Left lobe of liver (tissue), 2 donors: ENCODE data around the gene DLEC1. TPM values are rescaled to one million over a fixed set of nuclear protein-coding genes. Genes with fewer than 3 reads are reported as not detected.

Experiments
- ATAC-seq: fragments of 200-7000 bp; cut with Tn5 transposase; one replicate; pipeline ENCODE4 v1.9.1; 2020; ENCODE audit warnings: mild to moderate bottlenecking, moderate library complexity
- DNase-seq: peaks from one replicate; pipeline ENCODE4 v3.0.0-alpha.2; 2020; ENCODE audit warnings: low spot score
- total RNA-seq: library from RNA; stranded (reverse); gene quantifications from one replicate; pipeline ENCODE4 v1.2.1, GENCODE V29; 2021
- donor health status: DM: no; HTN: no; CAD: no; lungs with moderate emphysema.
- donor health status: DM: no; HTN: yes; CAD: no.

Gene DLEC1
- total RNA-seq, 1 donor from 2014 or later: 0.05 TPM

DNA sequence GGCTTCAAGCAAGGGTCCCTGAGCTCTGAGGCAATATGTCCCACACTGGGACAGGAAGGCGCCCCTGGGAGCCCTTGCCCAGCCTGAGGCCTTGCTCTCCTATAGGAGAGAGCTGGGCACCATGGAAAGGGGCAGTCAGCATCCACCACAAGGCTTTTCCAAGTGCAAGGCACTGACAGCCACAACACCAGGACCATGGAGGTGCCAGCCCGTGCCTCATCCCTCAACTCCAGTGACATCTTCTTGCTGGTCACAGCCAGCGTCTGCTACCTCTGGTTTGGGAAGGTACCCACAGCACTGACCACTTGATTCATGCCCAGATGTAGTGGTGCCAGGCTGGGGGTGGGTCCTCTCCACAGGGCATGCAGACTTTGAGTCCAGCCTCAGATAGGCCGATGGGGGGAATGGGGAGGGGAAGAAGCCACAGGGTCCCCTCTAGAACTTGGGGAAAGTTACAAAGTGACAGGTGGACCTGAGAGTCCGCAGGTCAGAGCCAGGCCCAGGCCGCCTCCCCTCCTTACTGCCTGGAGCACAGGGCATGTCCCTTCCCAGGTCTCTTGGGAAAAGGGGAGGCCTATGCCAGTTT is 36.6 kb upstream of the DLEC1 start:
- ATAC-seq (no peak), DNase-seq (no peak)

DNA sequence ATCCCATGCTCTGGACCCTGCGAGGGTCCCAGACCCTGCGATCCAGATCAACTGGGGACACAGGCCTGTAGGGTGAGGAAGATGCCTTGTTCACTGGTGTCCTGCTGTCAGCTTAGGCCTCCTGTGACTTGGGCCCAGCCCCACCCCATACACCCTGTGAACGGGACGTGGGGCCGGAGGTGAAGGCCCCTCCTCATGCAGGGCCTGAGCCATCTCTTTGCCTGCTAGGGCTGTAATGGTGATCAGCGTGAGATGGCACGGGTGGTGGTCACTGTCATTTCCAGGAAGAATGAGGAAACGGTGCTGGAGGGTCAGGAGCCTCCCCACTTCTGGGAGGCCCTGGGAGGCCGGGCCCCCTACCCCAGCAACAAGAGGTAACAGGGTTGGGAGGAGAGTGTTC is 36.1 kb upstream of the DLEC1 start:
- DNase-seq: no peak
- no peak for ATAC-seq

DNA sequence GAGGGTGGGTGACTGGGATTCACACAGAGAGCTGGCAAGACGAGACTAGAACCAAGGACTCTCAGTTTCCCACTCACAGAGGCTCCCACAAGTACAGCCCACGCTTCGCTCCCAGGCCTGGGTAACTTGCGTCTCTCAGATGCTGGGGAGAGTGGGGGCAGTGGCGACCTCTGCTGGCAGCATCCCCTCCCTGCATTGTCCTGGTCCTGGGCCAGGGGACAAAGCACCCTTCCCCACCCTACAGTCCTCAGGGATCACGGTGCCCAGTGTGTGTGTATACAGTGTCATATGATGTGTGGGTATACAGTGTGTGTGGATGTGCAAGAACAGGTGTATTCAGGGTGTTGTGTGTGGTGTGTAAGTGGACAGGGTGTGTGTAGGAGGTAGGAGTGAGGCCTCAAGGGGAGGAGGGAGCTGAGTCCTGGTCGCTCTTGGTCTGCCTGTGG is 35.6 kb upstream of the DLEC1 start:
- peak; percentile 60 for ATAC-seq
- DNase-seq: no peak

DNA sequence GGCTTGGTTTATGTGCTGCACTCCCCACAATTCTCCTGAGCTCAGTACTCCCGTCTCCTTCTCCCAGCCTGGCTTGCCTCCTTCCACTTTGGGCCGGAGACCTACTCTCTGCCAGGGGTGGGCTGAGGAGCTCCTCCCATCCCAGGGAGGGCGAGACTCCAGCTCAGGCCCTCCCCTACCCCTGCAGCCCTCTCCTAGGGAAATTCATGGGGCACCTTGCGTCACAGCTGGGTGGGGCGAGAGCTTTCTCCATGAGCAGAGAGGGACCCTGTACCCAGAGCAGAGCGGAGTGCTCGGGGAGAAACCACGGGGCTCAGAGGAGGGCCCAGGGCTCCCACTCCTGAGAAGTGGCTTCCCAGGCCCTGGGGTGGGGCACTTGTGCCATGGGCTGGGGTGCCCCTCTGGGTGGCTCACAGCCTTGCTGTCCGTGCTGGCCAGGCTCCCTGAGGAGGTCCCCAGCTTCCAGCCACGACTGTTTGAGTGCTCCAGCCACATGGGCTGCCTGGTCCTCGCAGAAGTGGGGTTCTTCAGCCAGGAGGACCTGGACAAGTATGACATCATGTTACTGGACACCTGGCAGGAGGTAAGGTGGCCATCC is 35.1 kb upstream of the DLEC1 start:
- ATAC-seq (no peak), DNase-seq (no peak)

DNA sequence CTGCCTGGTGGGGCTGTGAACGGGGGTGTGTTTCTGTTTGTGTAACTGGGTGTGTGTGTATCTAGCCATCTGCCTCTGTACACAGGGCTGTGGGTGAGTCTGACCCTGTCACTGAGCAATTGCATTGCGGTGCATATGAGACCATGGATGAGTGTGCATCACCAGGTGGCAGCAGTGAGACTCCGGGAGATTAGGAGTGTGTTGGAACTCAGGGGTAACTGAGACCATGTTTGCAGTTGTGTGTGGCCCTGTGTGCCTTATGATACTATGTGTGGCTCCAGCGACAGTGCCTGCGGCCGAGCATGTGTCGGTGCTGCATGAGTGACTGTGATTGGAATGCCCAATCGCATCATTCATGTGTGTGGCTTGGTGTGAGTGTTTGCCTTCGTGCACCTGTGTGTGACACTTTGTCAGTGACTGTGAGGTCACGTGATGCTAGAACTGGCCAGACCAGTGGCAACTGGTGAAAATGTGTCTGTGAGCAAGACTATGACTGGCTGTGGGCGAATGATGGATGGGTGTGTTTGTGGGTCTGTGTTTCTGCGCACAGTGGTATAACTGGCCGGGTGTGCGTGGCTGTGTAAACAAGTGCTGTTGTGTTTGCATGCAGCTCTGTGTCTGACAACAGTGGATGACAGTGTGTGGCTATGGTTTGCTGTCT is 34.5 kb upstream of the DLEC1 start:
- DNase-seq (peak; percentile 79), ATAC-seq (peak; percentile 86)

DNA sequence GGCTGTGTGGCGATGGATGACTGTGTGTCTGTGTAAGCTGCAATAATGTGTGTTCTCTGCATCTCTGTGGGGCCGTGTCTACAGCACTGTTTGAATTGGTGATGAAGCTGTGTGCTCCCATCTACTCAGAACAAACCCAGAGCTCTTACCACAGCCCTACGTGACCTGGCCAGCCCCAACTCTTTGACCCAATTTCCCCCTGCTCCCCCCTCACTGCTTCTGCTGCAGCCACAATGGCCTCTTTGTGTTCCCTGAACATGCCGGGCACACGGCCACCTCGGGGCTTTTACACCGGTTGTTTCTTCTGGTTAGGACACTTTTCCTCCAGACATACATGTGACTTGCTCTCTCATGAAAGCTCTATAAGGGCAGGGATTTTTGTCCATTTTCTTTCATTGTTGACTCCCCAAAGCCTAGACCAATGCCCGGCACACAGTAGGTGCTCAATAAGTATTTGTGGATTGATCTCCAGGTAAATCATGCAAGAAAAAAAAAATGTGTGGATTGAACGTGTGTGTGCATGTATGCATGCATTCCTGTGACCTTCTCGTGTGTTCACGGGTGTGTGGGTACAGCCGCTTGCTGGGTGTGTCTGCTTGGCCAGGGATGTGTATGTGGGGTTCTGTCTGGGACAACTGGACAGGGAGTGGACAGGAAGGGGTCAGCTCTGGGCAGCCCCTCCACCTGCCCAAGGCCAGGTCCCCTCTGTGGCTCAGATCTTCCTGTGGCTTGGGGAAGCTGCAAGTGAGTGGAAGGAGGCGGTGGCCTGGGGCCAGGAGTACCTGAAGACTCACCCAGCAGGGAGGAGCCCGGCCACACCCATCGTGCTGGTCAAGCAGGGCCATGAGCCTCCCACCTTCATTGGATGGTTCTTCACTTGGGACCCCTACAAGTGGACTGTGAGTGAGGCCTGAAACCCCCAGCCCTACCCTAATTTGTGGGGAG is 33.7 kb upstream of the DLEC1 start:
- no peak for ATAC-seq
- no peak for DNase-seq

DNA sequence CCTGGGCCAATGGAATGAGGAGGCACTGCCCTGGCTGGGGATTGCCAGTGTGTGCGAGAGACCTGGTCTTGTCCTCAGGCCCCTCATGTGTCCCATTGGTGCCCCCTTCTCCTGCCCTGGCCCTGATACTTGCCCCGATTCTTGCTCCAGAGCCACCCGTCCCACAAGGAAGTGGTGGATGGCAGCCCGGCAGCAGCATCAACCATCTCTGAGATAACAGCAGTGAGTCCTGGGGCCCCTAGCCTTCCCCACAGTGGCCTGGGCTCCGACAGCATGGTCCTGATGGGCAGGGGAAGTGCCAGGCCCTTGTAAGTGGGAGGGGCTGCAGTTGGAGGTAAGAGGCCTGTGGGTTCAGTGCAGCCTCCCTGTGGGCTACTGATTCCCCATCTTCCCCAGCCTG is 33.0 kb upstream of the DLEC1 start:
- DNase-seq (no peak), ATAC-seq (no peak)

DNA sequence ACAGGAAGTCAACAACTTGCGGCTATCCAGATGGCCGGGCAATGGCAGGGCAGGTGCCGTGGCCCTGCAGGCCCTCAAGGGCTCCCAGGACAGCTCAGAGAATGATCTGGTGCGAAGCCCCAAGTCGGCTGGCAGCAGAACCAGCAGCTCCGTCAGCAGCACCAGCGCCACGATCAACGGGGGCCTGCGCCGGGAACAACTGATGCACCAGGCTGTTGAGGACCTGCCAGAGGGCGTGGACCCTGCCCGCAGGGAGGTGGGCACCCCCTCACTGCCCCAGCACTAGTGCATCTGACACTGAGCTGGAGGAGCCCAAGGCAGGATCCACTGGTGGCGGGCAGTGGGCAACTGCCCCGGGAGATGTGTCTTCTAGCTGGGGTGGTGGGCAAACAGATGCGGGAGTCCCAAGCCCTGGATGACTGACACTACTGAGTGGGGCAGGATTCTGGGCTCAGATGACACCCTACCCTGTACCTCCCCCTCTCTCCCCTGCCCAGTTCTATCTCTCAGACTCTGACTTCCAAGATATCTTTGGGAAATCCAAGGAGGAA is 32.5 kb upstream of the DLEC1 start:
- ATAC-seq: no peak
- no peak for DNase-seq

DNA sequence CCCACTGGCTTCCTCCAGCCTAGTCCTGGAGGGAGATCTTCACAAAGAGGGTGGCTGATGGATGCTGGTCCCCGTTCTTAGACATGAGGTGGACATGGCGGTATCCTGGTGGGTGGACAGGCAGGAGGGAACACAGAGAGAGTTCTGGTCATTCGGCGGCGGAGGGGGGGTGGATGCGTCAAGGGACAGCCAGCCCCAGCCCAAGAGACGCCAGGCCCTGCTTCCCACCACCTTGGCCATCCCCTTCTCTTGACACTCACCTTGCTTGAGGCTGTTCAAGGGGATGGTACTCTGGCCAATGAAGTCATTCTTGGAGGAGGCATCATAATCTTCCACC is 31.3 kb upstream of the DLEC1 start:
- ATAC-seq (no peak), DNase-seq (no peak)

DNA sequence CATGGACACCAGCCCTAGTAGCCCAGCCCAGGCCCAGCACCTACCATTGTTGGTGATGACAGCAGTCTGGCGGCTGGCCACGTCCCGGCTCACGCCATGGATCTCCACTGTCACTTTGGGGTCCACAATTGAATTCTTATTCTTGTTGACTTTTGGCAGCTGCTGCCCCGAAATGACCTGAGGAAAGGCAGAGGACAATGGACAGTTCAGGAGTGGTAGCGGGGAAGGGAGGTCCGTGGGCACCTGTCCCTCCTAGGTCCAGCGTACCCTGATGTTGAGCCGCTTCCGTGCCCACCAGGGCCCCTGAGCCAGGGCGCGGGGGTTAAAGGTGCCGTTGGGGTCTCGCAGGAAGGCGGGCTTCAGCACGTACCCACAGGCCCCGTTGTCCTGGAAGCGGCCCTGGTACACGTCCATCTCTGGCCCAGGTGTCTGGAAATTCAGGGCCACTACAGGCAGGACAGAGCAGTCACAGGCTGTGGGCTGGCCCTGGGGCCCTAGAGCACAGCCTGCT is 30.8 kb upstream of the DLEC1 start:
- ATAC-seq: no peak
- no peak for DNase-seq

DNA sequence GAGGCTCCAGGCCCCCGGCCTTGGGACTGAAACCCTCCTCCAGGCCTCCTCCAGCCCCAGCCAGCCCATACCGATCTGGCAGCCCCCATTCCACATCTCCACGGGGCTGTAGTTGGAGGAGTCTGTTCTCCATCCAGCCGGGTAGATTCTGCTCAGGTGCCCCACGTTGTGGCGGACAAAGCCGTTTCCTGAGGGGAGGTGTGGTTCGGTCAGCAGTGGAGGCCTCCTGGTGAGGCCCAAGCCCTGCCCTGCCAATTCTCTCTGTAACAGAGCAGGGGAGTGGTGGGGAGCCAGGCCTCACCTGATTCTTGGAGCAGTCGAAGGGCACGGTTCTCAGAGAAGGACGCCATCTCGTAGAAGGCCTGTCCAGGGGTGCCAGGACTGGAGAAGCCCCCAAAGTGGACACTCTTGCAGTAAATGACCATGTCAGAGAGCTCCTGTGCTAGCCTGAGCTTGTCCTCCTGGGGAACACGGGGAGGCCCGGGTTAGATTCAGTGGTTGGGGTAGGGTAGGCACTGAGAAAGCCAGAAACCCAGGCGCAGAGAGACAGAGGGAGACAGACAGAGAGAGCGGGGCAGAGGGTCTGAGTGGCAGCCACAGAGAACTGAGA is 29.9 kb upstream of the DLEC1 start:
- DNase-seq (no peak), ATAC-seq (no peak)

DNA sequence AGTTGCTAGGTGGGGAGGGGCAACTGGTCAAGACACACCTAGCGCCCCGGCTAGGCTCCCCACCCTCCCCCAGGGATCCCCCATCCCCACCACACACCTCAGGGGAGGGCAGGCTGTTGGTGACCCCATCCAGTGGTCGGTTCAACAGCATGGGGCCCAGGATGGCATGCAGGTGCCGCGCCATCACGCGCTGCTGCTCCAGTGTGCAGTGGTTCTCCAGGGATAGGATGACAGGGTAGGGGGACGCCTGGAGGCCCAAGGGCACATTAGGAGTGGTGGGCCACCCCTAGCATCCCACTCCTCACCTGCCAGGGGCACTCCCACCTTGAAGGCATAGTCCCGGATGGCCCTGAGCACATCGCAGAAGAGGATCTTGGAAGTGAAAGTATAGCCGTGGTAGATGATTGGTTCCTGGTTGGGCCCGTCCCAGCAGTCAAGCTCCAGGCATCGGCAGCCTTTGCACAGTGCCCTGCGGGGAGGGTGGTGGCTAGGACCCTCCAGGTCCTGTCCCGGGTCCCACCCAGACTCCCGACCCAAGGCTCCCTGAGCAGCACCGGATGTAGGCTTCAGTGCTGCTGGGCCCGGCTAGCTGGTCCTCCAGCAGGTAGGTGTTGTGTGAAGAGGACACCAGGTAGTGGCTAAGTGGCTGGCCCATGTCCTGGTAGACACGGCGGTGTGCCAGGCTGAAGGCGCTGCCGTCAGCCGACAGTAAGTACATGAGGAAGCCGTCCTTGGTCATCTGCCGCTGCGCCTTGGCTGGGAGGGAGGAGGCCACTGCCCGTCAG is 29.0 kb upstream of the DLEC1 start:
- ATAC-seq (no peak), DNase-seq (no peak)

DNA sequence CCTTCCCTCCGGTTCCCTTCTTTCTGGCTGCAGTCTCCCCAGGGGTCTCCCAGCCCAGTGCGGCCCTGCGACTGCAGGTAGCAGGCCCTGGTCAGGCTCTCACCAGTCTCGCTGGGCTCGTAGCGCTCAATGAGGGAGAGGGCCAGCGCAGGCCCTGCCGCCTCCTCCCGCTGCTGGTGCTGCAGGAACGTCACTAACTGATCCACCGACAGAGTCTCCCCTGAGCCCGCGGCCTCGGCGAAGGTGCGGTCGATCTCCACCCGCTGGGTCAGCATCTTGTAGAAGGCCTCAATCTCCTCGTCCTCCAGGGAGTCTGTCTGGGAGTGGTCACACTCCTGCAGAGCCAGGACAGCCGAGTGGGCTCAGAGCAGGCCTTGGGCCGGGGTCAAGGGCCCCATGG is 27.9 kb upstream of the DLEC1 start:
- ATAC-seq: no peak
- no peak for DNase-seq

DNA sequence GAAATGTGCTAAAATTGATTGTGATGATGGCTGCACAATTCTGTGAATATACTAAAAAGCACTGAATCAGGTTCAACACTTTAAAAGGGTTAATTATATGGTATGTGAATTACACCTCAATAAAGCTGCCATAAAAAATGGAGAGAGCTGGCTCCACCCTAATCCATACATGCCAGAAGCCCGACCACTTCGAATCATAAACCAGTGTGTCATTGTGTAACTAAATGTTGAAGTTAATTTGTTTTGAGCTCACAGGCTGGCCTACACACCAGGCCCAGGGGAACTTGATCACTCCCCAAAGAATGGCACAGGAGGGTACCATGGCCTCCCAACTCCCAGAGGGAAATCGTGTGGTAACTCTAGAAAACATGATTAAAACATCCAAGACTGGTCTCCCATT is 23.5 kb upstream of the DLEC1 start:
- DNase-seq (no peak), ATAC-seq (no peak)

DNA sequence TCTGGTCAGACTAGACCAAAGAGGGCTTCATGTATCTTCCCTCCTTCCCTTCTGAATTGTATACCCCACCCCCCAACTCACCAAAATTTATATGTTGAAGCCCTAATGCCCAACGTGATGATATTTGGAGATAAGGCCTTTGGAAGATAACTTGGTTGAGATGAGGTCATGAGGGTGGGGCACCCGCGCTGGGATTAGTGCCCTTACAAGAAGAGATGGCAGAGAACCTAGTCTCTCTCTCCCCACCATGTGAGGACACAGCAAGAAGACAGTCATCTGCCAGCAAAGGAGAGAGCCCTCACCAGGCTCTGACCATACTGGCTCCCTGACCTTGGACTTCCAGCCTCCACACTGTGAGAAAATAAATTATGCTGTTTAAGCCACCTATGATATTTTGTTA is 23.0 kb upstream of the DLEC1 start:
- ATAC-seq: no peak
- DNase-seq: no peak

DNA sequence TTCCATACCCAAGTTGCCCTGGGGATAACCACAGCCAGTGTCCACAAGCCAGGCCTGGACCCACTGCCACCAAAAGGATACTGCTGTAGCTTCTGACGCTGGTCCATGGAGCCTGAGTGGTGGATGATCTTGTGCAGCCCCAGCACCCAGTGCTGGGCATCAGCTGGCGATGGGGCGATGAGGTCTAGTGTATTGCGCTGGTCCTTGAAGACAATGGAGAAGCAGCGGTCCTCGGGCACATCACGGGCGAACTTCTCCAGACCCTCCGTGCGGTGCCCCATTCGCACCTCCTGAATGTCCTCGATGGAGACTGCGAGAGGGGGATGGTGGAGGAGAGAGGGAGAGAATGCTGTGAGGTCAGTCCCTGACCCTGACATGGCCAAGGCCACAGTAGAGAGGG is 22.6 kb upstream of the DLEC1 start:
- ATAC-seq (no peak), DNase-seq (no peak)

DNA sequence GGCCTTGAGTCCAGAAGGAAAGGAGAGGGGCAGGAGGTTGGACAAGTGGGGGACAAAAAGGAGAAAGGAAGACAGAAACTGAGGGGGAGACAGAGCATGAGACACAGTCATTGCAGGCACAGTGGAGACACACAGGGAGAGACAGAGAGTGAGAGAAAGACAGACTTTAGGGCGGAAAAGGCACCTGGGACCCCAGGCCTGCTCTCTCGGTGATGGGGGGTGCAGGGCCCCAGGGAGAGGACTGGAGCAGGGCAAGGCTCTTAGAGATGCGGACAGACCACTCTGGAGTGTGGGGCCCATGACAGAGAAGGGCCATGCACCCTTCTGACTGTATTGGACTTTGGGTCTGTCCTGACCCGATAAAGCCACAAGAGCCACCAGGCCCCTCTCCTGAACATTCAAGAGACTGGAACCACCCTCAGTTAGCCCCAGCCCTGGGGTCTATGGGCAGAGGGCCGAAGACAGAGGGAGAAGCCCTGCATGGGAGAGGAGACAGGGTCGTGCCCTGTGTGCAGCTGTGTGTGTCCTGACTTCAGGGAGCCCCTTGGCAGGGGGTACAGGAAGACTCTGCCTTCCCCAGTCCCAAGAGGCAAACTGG is 22.1 kb upstream of the DLEC1 start:
- DNase-seq: no peak
- ATAC-seq: no peak

DNA sequence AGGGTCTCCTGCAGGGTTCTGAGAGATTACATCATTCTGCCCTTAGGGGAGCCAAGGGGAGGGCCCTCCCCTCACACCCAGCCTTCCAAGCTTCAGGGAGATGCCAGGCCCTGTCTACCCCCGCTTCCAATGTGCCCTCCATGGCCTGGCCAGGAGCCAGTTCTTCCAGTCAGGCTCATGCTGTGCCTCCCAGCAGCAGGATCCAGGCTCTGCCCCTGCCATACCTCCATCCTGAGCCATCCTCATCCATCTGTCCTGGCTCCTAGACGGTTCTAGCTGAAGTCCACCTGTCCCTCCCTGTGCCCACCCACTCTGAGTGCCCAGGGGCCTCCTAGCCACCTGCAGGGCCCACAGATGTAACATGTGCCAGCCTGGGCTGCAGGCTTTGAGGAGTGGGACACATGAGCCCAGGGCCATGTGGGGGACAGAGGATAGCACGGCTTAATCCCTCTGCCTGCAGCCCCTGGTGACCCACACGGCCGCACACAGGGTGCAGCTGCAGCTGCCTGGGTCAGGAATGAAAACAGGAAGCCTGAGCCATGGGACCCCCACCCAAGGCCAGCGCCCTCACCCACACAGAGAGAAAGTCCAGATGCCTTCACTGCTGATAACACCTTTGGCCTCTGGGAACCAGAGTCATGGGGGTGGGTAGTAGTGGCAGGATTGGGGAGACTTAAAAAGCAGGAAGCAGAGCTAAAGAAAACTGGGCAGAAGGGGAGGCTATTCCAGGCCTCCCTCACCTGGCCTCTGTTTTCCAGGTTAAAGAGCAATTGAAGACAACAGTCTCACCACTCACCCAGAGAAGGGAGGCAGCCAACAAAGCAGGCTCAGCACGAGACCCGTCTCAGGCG is 21.3 kb upstream of the DLEC1 start:
- ATAC-seq: no peak

More for the DNA sequence above, 21.3 kb upstream of the DLEC1 start:
- DNase-seq: no peak
